ENCODE data around the gene LSM4. TPM values are rescaled to one million over a fixed set of nuclear protein-coding genes. Genes with fewer than 3 reads are reported as not detected.

Gene LSM4
- total RNA-seq, 1 experiment from 2014 or later = 115 TPM

DNA sequence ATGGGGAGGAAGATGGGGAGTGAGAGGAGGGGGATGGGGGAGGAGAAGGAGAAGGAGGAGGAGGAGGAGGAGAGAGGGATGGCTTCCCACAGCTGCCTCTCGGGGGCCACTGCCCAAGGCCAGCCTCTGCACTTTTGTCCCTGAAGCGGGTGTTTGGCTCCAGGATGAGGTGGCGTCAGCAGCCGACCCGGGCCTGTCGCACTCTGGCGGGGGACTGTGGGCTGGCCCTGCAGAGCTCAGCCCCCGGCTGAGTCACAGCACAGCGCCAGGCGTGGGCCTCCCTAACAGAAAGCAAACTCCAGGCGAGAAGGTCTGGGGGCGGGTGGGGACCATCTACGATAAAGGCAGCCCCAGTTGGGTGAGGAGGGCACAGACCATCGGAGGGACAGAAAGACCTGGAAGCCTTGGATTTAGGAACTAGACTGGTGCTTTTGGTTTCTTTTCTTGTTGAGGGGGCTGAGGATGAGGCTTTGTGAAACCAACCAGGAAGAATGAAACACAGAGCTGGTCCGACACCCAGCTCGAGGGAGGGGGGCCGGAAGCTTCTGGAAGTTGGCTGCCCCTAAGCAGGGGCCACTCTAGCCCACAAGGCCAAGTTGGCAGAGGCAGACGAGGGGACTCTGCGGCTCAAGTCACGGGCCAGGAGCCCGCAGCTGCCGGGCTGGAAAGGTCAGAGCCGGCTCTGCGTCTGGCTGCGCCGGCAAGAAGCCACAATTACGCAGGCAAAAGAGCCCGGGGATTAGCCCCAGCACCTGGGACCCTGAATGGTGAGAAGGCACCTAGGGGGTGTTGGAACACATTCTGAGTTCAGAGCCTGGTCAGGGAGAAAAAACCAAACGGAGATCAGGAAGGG lies 18.2 kb downstream of the LSM4 start:
- DNase-seq = peak; percentile 64
- CTCF ChIA-PET = interaction anchor here (0.6 to 1.7 kb wide), 8 partner anchors 12 to 829 kb away, joined by 3 to 11 read pairs (median 4); partner anchors contain the start of gene LSM4
- peak overlapping the region; percentile 49 for H3K4me3 Mint-ChIP-seq (ENCODE audit: low read depth, unreplicated experiment)

DNA sequence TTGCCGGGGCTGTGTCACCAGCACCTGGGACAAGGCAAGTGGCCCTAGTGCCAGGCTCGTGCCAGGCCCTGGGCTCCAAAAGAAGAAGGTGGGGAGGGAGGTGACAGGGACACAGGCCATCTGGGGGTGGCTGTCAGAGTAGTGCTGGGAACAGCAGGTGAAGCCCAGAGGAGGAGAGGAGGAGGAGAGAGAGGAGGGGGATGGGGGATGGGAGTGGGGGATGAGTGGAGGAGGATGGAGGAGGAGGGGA lies 18.7 kb downstream of the LSM4 start:
- DNase-seq = no peak
- H3K9me3 Mint-ChIP-seq (ENCODE audit: low read depth, unreplicated experiment) = no peaks in the 10 kb centered on the region
- peaks cover 10% of the 10 kb centered on the region for H3K4me1 Mint-ChIP-seq (ENCODE audit: low read depth, unreplicated experiment)
- no TSS peak for BruUV-seq (replicated peaks)
- peaks cover 20% of the 10 kb centered on the region for H3K36me3 Mint-ChIP-seq (ENCODE audit: insufficient read depth, unreplicated experiment)
- CTCF ChIA-PET = interaction anchor here (0.8 to 1.7 kb wide), 4 partner anchors 18 to 829 kb away, joined by 3 to 11 read pairs (median 6); partner anchors contain the start of gene LSM4
- H3K27me3 Mint-ChIP-seq (ENCODE audit: unreplicated experiment) = no peaks in the 10 kb centered on the region
- H3K27ac Mint-ChIP-seq (ENCODE audit: unreplicated experiment) = no peak overlapping the region
- TF ChIP-seq, protein P1, sequence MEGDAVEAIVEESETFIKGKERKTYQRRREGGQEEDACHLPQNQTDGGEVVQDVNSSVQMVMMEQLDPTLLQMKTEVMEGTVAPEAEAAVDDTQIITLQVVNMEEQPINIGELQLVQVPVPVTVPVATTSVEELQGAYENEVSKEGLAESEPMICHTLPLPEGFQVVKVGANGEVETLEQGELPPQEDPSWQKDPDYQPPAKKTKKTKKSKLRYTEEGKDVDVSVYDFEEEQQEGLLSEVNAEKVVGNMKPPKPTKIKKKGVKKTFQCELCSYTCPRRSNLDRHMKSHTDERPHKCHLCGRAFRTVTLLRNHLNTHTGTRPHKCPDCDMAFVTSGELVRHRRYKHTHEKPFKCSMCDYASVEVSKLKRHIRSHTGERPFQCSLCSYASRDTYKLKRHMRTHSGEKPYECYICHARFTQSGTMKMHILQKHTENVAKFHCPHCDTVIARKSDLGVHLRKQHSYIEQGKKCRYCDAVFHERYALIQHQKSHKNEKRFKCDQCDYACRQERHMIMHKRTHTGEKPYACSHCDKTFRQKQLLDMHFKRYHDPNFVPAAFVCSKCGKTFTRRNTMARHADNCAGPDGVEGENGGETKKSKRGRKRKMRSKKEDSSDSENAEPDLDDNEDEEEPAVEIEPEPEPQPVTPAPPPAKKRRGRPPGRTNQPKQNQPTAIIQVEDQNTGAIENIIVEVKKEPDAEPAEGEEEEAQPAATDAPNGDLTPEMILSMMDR (IDR thresholded peaks at IDR 0.05; ENCODE audit: unreplicated experiment) = no peak
- intact Hi-C loops (cut with micrococcal nuclease; ENCODE audit: unreplicated experiment) = no loop called here
- H3K4me3 Mint-ChIP-seq (ENCODE audit: low read depth, unreplicated experiment) = peak overlapping the region; percentile 49

More for the DNA sequence above, 18.2 kb downstream of the LSM4 start:
- BruUV-seq (replicated peaks) = TSS peak; percentile 96
- peak overlapping the region; percentile 82 for H3K27ac Mint-ChIP-seq (ENCODE audit: unreplicated experiment)
- H3K4me1 Mint-ChIP-seq (ENCODE audit: low read depth, unreplicated experiment) = peaks cover 10% of the 10 kb centered on the region
- intact Hi-C loops (cut with micrococcal nuclease; ENCODE audit: unreplicated experiment) = no loop called here
- TF ChIP-seq, protein P1 (IDR thresholded peaks at IDR 0.05; ENCODE audit: unreplicated experiment) = no peak
- no peaks in the 10 kb centered on the region for H3K9me3 Mint-ChIP-seq (ENCODE audit: low read depth, unreplicated experiment)
- H3K36me3 Mint-ChIP-seq (ENCODE audit: insufficient read depth, unreplicated experiment) = peaks cover 20% of the 10 kb centered on the region
- H3K27me3 Mint-ChIP-seq (ENCODE audit: unreplicated experiment) = no peaks in the 10 kb centered on the region

DNA sequence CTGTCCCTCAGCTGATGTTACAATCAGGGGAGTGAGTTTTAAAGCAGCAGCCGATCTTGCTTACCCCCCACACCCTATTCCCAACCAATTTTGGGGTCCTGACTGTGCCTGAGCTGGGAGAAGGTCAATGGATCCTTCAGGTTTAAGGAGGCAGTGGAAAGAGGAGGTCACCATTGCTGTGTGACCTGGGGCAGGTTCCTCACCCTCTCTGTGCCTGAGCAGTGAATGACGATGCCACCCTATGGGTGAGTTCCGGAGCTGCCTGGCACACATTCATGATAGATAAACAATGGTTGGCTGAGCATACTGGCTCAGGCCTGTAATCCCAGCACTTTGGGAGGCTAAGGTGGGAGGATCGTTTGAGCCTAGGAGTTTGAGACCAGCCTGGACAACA lies 21.2 kb downstream of the LSM4 start:
- H3K27me3 Mint-ChIP-seq (ENCODE audit: unreplicated experiment) = no peaks in the 10 kb centered on the region
- intact Hi-C loops (cut with micrococcal nuclease; ENCODE audit: unreplicated experiment) = no loop called here
- peaks cover 10% of the 10 kb centered on the region for H3K4me1 Mint-ChIP-seq (ENCODE audit: low read depth, unreplicated experiment)
- peaks cover 20% of the 10 kb centered on the region for H3K36me3 Mint-ChIP-seq (ENCODE audit: insufficient read depth, unreplicated experiment)
- CTCF ChIA-PET = no interaction called here
- no peak overlapping the region for H3K27ac Mint-ChIP-seq (ENCODE audit: unreplicated experiment)
- no TSS peak for BruUV-seq (replicated peaks)
- no peak for DNase-seq
- H3K9me3 Mint-ChIP-seq (ENCODE audit: low read depth, unreplicated experiment) = no peaks in the 10 kb centered on the region
- no peak overlapping the region for H3K4me3 Mint-ChIP-seq (ENCODE audit: low read depth, unreplicated experiment)
- TF ChIP-seq, protein P1 (IDR thresholded peaks at IDR 0.05; ENCODE audit: unreplicated experiment) = no peak

DNA sequence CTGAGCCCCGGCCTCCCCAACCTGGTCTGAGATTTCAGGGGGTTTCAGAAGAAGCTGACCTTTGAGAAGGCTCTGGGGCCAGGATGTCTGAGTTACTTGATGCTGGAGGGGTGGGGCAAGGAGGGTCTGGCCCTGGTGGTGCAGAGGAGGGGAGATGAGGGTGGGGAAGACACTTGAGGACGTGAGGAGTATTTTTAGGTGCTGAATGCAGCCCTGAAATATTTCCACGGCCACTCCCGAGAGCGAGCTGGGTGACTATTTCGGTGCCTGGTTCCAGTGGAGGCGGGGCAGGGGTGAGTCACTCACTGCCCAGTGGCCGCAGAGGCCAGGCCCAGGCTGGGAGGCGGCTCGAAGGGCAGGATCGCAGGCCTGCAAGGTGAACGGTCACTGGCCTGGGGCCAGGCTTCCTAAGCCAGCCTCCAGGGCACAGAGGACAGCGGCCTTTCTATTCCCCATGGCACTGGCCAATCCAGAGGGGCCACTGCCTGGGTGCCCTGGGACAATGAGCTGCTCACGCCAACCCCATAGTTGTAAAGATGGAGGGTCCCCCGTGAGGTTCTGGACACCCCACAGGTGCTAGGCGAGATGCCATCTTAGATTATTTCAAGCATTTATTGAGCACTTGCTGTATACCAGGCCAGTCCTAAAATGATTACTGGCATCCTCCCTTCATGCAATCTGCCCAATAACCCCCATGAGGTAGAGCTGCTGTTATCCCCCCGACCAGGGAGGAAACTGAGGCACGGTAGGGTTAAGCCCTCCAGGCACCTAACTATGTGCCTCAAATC lies 21.8 kb downstream of the LSM4 start:
- H3K9me3 Mint-ChIP-seq (ENCODE audit: low read depth, unreplicated experiment) = no peaks in the 10 kb centered on the region
- no peaks in the 10 kb centered on the region for H3K27me3 Mint-ChIP-seq (ENCODE audit: unreplicated experiment)
- H3K36me3 Mint-ChIP-seq (ENCODE audit: insufficient read depth, unreplicated experiment) = peaks cover 20% of the 10 kb centered on the region
- peak; percentile 67 for DNase-seq
- CTCF ChIA-PET = no interaction called here
- peaks cover 10% of the 10 kb centered on the region for H3K4me1 Mint-ChIP-seq (ENCODE audit: low read depth, unreplicated experiment)
- BruUV-seq (replicated peaks) = no TSS peak
- intact Hi-C loops (cut with micrococcal nuclease; ENCODE audit: unreplicated experiment) = no loop called here
- TF ChIP-seq, protein P1 (IDR thresholded peaks at IDR 0.05; ENCODE audit: unreplicated experiment) = no peak
- no peak overlapping the region for H3K4me3 Mint-ChIP-seq (ENCODE audit: low read depth, unreplicated experiment)
- no peak overlapping the region for H3K27ac Mint-ChIP-seq (ENCODE audit: unreplicated experiment)
